Bronchial epithelial cell (primary cell): ENCODE results near the gene AGTR1. TPM values are rescaled to one million over a fixed set of nuclear protein-coding genes. Genes with fewer than 3 reads are reported as not detected.
"Not testable (repeated sequence)": the region's sequence is repeated elsewhere in the genome, so short reads cannot be mapped to it uniquely, and the experiment has no call there.

Experiments
- DNase-seq: peaks from one replicate; pipeline ENCODE4 v3.0.0-alpha.2; 2010; ENCODE audit warnings: low read depth
- FAIRE-seq: peaks from 2 replicates; lab custom pipeline; 2011; peaks lifted over from hg19 to GRCh38; lab: Jason Lieb, UNC
- H3K27me3 ChIP-seq: 2 replicates; pipeline ENCODE4 v1.5.1; 2011; ENCODE audit warnings: low read length; ENCODE audit not compliant: control insufficient read depth, insufficient read depth
- H3K36me3 ChIP-seq: 2 replicates; pipeline ENCODE4 v1.5.1; 2011; ENCODE audit warnings: low read length; ENCODE audit not compliant: control insufficient read depth, insufficient read depth
- H3K4me3 ChIP-seq: 2 replicates; pipeline ENCODE4 v1.5.1; 2011; ENCODE audit warnings: mild to moderate bottlenecking, low read depth, low read length, control low read depth
- CTCF ChIP-seq: IDR thresholded peaks from 2 replicates; pipeline ENCODE4 v1.5.1; 2011; ENCODE audit warnings: mild to moderate bottlenecking, moderate library complexity, low read length, control low read depth, inconsistent platforms; ENCODE audit not compliant: insufficient read depth, severe bottlenecking
- total RNA-seq: library from RNA; depleted of rRNA; stranded (reverse); fragments of >200 nt; gene quantifications from 2 replicates; pipeline ENCODE4 v1.2.1, GENCODE V29; 2014

AGTR1 gene
- total RNA-seq, 1 donor from 2014 or later = not detected

- no peaks in the 10 kb centered on the region for H3K27me3 ChIP-seq
- no peak overlapping the region for H3K4me3 ChIP-seq
- FAIRE-seq (no peak), DNase-seq (no peak)
- no peak for TF ChIP-seq CTCF
- H3K36me3 ChIP-seq = no peaks in the 10 kb centered on the region
Measured at GRCh38 chr3:148778926-148779325, 81.2 kb downstream of the AGTR1 start.

DNA sequence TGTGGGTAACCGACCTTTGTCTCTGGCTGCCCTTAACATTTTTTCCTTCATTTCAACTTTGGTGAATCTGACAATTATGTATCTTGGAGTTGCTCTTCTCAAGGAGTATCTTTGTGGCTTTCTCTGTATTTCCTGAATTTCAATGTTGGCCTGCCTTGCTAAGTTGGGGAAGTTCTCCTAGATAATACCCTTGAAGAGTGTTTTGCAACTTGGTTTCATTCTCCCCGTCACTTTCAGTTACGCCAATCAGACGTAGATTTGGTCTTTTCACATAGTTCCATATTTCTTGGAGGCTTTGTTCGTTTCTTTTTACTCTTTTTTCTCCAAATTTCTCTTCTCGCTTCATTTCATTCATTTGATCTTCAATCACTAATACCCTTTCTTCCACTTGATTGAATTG lies 87.3 kb downstream of the AGTR1 start:
- DNase-seq, H3K4me3 ChIP-seq, FAIRE-seq, H3K36me3 ChIP-seq, H3K27me3 ChIP-seq: not testable (repeated sequence)

DNA sequence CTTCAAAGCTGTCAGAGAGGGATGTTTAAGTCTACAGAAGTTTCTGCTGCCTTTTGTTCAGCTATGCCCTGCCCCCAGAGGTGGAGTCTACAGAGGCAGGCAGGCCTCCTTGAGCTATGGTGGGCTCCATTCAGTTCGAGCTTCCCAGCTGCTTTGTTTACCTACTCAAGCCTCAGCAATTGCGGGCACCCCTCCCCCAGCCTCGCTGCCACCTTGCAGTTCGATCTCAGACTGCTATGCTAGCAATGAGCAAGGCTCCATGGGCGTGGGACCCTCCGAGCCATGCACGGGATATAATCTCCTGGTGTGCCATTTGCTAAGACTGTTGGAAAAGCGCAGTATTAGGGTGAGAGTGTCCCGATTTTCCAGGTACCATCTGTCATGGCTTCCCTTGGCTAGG lies 88.5 kb downstream of the AGTR1 start:
- H3K27me3 ChIP-seq, DNase-seq, H3K36me3 ChIP-seq, FAIRE-seq, H3K4me3 ChIP-seq: not testable (repeated sequence)

GRCh38 chr3:148789146-148789545 lies 91.4 kb downstream of the AGTR1 start:
- DNase-seq (no peak), FAIRE-seq (no peak)
- TF ChIP-seq CTCF = no peak
- Histone ChIP-seq H3K36me3 (no peaks in the 10 kb centered on the region), H3K4me3 (no peak overlapping the region), H3K27me3 (no peaks in the 10 kb centered on the region)

- peak; percentile 23 for FAIRE-seq
- Histone ChIP-seq H3K36me3 (no peaks in the 10 kb centered on the region), H3K27me3 (no peaks in the 10 kb centered on the region), H3K4me3 (no peak overlapping the region)
- TF ChIP-seq CTCF = no peak
- no peak for DNase-seq
Measured at GRCh38 chr3:148789906-148790305, 92.2 kb downstream of the AGTR1 start.

DNA sequence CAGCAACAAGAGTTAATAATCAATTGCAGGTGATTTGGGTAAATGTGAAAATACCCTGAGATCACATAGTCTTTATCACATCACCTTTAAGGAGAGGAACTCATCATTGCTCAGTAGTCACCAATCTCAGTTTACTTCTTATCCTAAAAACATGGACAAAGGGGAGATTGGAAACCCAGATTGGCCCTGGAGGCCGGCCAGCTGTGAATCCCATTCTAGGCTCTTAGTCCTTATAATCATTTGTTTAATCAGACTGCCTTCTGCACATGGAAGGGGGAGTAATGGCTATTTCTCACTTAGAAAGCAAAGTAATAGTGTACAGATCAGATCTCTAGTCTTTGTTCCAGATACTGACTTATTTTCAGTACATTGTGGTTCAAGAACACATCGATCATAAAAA lies 92.7 kb downstream of the AGTR1 start:
- H3K36me3 ChIP-seq = no peaks in the 10 kb centered on the region
- FAIRE-seq (no peak), DNase-seq (no peak)
- no peaks in the 10 kb centered on the region for H3K27me3 ChIP-seq
- TF ChIP-seq CTCF = no peak
- no peak overlapping the region for H3K4me3 ChIP-seq
